Activated gamma-delta T cell (primary cell): ENCODE results near the gene SSNA1.

Experiments
- DNase-seq: peaks from one replicate; lab custom pipeline; 2025; lab: John Stamatoyannopoulos, UW

Gene SSNA1

DNA sequence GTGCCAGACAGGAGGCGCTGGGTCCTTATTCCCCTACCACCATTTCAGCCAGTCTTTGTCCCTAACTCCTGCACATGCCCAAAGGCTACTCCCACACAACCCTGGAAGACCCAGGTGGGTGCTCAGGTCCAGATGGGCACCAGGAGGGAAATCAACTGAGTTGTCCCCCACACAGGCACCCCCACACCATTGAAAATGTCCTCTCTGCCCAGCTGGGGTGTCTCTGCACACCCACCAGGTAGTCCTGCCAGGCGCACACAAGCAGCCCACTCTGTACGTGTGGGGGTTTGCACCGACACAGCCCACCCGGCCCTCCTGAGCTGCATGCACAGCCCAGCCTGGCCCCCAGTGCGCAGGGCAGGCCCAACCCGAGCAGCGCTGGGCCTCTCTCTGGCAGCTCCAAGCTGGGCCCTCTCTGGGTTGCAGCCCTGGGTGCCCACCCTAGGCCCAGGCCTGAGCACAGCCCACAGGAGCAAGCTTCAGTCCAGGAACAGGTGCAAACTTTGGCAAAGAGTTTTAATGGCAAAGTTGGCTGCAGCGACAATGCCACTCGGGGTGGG is 31.4 kb downstream of the SSNA1 start:
- no peak for DNase-seq

DNA sequence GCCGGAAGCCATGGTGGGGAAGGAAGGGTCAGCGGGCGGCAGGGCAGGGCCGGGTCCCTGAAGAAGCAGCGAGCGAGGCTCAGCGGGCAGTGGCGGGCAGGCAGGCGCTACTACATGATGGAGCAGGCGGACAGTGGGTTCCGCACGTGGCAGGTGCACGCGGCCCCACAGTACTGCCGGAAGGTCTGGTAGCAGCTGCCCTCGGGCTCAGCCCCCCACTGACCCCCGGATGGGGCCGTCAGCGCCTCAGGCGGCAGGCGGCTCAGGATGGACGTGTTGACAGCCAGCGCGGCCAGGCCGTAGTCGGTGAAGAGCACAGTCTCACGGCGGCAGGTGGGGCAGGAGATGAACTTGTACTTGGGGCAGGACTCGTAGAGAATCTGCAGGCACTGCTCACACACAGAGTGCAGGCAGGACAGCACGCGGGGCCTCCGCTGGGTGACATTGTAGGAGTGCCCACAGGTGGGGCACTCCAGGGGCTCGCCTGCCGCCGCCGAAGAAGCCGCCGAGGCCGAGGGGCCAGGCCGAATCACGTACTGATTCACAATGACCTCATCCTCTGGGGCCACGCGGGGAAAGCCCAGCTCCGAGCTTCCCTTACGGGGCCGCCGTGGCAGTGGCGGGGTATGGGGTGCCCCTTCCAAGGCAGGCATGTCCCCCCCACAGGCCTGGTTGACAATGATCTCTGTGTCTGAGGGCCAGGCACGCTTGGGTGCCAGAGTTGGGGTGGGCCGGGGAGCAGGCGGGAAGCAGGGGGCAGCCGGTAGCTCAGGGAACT is 32.0 kb downstream of the SSNA1 start:
- no peak for DNase-seq

DNA sequence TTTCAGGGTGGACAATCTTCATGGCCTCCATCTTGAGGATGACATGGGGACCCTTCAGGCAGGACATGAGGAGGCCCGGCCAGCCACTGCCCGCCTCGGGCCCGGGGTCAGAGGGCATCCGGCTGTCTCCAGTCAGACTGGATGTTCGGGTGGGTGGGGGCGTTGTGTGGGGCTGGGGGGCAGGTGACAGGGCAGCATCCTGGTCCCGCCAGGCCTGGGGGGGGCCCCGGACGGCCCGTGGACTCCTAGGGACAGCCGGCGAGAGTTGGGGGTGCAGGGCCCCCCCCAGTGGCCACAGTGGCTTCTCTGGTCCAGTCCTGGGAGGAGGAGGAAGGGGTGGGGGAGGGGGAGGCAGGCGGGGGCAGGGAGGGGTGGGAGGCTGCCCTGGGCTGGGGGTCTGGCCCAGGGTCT is 32.6 kb downstream of the SSNA1 start:
- DNase-seq: no peak

DNA sequence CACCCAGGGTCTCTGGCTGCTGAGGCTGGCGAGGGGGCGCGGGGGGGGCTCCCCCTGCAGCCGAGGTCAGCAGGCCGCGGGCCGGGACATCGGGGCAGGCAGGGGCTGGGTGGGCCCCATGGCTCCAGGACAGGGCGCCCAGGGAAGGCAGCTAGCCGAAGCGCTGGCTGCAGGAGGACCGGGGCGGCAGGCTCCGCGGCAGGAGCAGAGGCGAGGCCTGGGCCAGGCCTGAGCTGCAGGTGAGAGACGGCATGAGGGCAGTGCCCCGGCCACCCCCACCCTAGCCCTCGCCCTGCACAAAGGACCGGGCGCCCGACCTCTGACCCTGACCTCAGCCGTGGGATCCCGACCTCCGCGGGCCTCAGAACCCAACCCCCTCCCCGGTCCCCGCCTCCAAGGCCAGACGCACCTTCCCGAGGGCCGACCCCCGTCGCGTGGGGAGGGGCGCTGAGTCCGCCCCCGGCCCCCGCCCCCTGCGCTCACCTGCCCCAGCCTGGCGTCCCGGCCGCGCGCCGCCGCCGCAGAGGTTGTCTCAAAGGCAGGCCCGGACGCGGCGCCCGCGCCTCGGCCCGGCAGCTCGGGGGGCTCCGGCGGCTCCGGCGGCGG is 33.1 kb downstream of the SSNA1 start:
- DNase-seq: no peak

DNA sequence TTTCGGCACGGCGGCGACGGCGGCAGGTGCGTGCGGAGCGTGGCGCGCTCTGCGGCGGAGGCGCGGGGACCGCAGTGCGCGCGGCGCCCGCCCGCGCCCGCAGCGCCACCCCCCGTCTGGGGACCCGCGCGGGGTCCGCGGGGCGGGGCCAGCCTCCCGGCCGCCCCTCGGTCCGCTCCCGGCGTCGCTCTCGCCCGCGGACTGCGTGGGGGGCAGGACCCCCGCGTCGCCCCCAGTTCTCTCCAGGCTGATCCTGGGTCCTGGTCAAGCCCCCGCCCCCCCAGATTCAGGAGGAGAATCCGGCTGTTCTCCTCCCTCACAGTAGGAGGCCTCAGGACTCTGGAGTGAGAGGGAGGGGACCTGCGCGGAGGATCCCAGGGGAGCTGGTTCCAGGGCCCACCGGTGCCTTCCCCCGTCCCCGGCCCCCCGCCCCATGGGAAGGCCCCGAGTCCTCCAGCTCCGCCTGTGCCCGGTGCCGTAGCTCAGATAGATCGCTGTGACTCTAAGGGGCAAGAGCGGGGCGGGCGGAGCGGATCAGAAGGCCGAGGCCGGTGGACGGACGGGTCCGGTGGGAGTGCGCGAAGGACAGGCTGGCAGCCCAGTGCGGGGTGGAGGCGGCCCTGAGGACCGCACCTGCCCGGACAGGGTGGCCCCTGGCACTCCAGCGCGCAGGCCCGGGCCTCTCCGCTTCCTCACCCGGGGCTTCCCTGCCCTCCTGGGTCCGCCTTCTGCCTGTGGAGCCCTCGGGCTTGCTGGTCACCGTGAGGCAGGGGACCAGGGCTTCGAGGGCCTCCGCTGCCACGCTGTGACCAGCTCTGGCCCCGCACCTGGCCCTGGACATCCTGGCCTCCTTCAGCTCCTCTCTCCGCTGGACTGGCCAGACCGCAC is 34.0 kb downstream of the SSNA1 start, which contains the start of gene RNF208:
Gene RNF208, minus strand, starts transcription at position 51 of the 888 bp plus-strand sequence. CDS start 1,028 bp downstream, outside the sequence.
- DNase-seq: no peak

DNA sequence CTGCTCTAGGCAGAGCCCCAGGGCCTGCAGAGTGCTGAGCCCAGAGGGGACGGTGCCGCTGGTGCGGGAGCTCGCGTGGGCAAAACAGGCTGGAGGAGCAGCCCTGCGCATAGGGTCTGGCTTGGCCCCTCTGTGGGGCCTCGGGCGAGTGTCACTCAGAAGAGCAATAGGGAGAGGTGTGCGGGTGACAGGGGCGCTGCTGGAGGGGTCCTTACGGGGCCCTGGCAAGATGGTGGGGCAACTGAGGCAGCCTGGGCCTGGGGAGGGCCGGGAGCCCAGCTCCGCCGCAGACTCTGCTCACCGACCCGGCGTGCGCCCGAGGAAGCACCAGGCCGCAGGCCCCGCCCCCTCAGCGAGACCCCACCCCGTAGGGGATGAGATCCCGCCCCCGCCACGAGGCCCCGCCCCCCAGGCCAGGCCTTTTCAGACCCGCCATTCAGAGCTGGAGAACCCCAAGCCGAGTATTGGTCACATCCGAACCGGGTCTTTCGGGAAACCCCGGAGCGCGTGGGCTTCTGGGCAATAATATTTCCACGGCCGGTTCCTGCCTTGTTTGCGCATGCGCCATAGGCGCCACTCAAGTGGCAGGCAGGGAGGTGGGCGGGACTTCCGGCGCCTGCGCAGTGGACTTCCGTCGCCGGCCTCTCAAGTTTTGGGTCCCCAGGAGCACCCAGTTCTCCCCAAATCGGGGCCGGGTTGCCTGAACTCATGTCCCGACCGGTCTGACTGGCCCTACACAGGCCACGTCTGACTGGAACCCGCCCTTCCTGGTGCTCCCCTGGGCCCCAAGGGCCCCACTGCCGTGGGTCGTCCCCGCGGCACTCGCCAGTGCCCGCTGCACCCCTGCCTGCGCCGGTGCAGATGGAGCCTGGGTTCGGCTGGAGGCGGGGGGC is 34.8 kb downstream of the SSNA1 start:
- DNase-seq: peak; percentile 95

DNA sequence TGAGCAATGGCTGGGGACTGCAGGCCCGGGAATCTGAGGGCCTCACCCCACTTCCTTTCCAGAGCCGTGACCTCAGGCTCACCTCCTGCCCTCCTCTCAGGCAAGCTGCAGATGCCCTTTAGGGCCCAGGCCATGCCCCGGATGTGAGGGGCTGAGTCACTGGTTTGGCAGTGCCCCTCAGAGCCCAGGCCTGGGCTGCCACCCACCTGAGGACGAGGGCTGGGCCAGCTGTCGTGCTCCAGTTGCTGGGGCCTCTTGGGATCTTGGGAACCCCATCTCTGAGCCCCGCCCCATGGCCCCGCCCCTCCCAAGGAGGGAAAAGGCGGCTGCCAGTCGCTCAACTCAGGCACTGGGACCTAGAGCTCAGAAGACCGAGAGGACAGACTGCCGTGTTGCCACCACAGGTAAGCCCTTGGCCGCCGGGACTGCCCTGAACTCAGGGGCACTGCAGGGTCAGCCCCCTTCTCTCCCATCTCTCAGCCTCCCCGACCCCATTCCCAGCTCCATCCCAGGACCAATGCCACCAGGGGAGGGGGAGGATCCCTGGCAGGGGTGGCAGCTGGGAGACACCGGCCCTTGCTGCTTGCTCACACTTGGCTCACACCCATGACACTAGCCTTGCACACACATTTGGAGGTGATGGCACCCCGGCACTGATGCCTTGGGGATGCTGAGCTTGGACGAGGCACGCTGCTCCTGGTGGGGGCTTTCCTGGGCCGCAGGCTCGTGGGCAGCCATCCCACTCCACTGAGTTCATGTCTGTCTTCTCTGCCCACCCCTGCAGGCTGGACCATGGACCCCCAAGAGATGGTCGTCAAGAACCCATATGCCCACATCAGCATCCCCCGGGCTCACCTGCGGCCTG is 36.6 kb downstream of the SSNA1 start, which contains the start of gene CYSRT1:
Gene CYSRT1, plus strand, starts transcription at position 345 of the 865 bp plus-strand sequence. Its CDS starts 448 bp downstream, at position 793.
- DNase-seq: no peak

DNA sequence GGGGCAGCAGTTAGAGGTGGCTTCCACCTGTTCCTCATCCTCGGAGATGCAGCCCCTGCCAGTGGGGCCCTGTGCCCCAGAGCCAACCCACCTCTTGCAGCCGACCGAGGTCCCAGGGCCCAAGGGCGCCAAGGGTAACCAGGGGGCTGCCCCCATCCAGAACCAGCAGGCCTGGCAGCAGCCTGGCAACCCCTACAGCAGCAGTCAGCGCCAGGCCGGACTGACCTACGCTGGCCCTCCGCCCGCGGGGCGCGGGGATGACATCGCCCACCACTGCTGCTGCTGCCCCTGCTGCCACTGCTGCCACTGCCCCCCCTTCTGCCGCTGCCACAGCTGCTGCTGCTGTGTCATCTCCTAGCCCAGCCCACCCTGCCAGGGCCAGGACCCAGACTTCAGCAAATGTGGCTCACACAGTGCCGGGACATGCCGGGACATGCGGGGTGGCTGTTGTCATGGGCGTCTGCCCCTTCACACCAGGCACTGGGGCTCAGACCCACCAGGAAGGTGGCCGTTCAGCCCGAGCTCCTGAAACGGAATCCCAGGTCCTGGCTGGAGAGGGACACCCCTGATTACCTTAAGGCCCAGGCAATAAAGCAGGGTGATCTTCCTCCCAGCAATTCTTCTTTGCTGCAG is 37.3 kb downstream of the SSNA1 start:
- no peak for DNase-seq

DNA sequence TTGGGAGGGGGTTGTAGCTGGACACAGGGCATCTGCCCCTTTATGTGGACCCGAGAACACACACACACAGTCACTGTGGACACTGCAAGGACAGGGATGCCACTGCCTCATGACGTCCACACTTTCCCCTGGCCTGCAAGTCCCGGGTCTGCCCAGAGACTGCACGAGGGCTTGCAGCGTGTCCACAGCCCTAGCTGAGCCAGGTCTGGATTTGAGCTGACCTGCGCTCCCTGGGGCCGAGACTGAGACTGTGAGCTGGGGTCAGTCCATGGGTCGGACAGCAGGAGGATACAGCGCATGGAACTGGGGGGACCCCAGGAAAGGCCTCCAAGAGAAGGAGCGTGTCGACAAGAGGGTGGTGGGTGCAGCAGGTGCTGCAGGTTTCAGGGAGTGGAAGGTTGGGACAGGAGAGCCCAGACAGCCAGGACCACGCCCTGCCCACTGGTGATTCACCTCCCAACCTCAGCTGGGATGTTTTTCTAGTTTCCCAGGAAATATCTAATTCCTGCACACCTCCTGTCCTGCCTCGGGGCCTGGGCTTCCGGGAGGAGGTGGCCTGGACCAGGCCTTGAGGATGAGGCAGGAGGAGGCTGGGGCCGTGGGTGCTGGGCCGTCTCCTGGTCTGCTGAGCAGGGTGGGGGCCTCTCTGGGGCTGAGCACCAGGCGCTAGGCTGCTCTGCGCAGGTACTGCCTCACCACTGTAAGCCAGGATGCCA is 38.0 kb downstream of the SSNA1 start:
- no peak for DNase-seq

DNA sequence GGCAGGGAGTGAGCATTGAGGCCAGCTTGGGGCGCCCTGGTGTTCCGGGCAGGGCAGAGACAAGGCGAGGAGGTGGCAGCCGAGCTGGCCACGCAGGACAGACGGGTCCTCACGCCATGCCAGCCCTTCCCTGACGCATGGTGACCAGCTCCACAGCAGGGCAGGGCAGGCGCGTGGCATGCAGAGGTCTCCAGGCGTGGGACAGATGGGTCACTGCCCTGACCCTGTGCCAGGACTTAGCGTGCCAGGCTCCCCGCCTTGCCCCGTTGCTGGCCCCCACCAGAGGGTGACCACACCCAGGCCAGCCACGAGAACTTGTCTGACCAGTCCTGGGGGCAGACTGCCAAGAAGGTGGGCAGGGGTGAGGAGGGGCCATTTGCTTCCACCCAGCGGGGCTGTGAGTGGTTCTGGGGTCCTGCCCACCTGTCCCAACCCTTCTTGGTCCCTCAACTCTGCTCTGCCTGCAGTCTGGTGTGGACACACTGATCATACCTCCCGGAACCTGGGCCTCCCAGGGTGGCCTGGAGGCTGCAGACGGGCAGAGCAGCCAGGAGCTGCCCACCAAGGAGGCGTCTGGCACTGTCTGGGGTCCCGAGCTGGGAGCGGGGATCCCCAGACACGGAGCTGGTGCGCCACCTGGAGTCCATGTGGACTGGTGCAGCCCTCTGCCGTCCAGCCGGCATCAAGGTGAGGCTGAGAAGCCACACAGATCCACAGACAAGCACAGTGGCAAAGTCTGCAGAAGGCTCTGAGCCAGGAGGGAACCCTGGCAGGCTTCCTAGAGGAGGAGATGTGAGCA is 38.8 kb downstream of the SSNA1 start, which contains the start of gene RNF224:
Gene RNF224, plus strand, starts transcription at position 449 of the 799 bp plus-strand sequence. CDS start 834 bp downstream, outside the sequence.
- peak; percentile 48 for DNase-seq

DNA sequence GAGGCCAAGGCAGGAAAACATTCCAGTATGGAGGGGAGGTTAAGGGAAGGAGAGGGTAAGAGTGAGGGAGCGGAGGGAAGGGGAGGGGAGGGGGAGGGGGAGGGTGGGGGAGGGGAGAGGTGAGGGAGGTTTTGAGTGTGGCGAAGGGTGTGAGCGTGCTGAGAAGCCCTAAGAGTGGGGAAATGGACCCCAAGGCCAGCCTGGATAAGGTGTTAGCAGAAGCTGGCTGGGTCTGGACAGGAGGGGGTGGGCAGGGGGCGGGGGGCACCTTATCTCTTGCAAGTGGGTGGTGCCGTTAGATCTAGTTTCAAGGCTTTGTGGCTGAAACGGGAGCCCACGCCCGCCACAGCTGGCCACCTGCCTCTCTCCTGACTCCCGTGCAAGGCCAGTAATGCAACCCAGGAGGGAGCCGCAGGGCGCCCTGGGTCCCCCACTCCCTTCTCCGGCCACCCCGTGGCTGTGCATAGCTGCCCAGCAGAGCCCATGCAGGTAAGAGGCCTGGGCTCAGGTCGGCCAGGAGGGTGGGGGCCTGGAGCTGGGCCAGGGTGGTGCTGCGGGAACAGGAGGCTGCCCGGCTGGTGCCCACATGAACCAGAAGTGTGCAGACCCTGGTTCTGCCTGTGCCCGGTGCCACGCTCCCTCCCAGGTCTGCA is 39.5 kb downstream of the SSNA1 start:
- no peak for DNase-seq

DNA sequence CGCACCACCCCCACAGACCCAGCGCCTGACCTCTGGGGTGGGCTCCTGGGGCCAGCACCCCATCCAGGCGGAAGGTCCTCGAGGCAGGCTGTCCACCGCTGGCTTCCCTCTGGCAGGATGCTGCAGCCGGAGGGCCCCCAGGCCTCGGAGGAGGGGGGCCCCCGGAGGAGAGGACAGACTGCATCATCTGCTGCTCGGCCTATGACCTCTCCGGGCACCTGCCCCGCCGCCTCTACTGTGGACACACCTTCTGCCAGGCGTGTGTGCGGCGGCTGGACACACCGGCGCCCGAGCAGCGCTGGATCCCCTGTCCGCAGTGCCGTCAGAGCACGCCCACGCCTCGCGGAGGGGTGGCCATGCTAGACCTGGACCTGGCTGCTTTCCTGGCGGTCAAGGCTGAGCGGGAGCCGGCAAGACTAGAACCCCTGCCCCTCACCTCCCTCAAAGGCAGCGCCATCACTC is 40.1 kb downstream of the SSNA1 start:
- no peak for DNase-seq

DNA sequence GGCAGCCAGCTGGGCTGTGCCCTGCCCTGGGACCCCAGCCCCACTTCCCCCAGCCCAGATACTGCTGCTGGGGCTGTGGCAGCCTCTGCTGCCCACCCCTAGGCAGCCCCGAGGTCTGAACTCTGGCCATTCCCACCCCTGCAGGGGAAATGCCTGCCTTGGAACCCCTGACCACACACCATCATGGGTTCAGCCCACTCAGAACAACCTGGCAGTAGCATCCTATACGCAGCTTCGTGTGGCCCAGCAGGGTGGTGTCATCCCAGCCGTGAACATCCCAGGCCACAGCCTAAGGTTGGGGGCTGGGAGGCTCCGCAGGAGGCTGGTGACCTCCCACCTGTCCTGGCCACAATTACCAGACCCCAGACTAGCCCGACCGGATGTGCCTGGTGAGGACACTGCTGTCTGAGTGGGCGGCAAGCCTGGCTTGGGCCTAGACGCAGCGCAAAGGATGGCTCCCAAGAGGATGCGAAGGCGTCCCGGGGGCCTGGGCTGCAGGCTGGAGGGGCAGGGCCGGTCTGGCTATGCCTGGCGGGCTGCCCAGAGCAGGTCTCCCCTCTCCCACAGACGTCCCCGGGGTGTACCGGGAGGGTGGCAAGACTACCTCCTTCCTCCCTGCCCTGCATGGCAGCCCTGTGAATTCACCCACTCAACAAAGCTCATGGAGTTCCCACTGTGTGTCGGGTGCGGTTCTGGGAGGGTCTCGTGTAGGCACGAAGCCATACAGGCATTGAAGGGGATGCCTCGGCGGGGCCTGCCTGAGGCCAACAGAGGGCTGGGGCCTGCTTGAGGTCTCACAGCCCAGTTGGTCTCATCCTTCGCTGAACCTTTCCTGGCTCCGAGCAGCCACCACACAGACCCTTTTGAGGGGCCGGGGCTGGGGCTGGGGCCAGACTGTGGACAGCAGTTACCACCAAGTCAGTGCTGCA is 40.8 kb downstream of the SSNA1 start:
- no peak for DNase-seq

DNA sequence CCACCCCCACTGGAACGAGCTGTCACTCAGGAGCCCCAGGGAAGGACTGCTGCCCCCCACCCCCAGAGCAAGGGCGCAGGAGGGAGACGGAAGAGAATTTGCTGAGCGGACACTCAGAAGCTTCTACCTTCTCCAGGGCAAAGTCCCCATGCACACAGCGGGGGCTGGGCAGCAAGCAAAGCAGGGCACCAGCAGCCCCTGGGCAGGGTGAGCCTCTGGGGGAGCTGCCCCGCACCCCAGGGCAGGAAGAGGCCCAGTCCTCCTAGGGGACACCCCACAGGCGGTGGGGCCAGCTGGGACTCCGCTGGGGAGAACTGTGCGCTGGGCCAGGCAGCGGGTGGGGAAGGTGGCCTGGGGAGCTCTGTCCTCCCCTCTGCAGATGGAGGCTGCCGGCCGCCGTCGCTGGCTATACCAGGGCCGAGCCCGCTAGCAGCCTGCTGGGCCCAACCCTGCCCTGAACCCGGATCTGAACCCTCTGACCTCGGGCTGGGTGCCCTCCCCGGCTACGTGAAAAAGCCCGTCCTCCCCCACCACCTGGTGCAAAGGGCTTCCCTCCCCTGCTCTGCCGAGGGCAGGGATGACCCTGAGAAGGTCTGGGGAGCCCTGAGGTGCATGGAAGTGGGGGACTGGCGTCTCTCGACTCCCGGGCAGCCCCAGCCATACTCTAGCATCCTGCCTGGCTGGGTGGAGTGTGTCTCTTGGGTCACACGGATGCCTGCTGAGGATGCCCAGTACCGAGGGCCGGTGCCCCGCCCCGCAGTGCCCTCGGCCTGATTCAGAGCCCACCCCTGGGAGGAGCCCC is 41.6 kb downstream of the SSNA1 start:
- no peak for DNase-seq

DNA sequence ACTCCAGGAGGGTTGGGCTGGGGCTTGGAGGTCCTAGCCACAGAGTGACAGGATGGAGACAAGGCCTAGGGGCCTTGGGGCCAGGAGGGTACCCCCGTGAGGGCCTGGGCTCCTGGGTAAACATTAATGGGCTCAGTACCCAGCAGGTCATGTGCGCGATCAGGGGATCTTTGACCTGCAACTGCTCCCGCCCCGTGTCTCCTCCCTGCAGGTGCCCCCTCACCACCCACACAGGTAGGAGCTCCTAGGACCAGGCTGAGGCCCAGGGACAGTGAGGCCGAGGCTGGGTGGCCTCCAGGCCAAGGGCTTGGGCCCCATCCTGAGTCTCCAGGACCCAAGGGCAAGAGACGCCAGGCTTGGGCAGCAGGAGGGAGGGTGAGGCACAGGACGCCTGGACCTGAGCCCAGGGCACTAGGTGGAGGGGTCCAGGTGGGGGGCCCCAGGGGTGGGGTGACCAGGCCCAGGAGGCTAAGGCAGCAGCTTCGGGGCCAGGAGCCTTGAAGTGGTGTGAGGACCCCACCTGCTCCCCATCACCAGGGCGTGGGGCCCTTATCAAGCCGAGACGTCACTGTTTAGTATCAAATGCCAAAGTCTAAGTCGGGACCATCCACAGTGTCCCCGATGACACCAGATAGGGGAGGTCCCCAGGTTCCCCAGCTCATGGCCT is 42.4 kb downstream of the SSNA1 start, which contains the start of gene SLC34A3:
Gene SLC34A3, plus strand, starts transcription at position 197 of the 667 bp plus-strand sequence. CDS start 802 bp downstream, outside the sequence.
- no peak for DNase-seq
